Measurements from ENCODE around the gene TSSK6.

Gene TSSK6

DNA sequence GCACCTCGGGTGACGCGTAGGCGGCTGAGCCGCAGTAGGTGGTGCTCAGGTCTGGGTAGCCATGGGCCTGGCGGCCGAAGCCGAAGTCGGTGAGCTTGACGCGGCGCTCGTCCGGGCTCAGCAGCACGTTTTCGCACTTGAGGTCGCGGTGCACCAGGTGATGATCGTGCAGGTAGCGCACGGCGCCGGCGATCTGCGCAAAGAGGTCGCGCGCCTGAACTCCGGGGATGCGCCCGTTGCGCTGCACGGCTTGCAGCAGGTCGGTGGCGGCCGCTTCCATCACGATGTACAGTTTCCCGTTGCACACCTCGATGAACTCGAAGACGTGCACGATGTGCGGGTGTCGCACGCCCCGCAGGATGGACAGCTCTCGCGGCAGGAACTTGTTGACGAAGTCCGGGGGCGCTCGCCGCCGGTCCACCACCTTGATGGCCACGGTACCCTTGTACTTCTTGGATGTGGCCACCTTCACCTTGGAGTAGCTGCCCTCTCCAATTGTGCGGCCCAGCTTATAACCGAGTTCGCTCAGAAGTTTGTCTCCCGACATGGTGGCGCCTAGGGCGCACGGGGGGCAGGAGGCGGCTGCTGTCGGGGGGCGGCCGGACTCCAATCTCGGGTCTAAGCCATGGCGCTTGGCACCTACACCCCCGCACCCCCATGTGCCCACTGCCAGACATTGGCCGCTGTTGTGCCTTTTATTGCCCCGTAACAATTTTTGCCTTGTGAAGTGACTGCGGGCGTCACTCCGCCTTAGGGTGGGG is at the start of gene TSSK6:
TSS of gene TSSK6 (minus strand) at position 668 of the 761 bp plus-strand sequence. CDS start at position 547, 121 bp downstream.
- no peak for DNase-seq (ENCODE audit: low read depth)
- TF ChIP-seq CTCF (IDR thresholded peaks at IDR 0.05; ENCODE audit: low read length, missing control alignments), result no peak
- peak within 1 kb of the TSS; percentile 97 for H3K4me3 ChIP-seq (replicated peaks; ENCODE audit: low read depth, low read length)

DNA sequence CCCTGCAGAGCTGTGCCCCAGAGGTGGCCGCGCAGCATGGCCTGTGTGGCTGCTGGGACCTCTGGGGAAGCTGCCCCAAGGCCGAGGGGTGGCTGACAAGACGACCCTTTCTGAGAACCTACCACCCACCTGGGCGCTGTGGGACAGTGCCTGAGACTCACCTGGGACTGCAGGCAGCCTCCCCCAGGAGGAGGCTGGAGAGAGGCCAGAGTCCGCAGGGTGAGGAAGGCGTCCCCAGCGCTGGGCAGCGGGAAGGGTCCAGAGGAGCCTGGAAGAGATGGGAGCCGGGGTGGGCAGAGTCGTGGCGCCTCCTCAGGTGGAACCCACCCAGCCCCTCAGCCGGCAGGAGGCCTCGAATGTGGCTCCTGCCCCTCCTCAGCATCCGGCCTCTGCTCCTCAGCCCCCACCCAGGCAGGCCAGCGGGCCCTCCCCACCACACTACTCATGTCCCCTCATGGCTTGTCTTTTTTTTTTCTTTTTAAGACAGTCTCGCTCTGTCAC is 48.0 kb upstream of the TSSK6 start:
- no peak overlapping the region for H3K4me3 ChIP-seq (replicated peaks; ENCODE audit: low read depth, low read length)
- no peak for TF ChIP-seq CTCF (IDR thresholded peaks at IDR 0.05; ENCODE audit: low read length, missing control alignments)
- no peak for DNase-seq (ENCODE audit: low read depth)

GRCh38 chr19:19562665-19563347 is 47.5 kb upstream of the TSSK6 start:
- H3K4me3 ChIP-seq (replicated peaks; ENCODE audit: low read depth, low read length), result no peak overlapping the region
- no peak for DNase-seq (ENCODE audit: low read depth)
- no peak for TF ChIP-seq CTCF (IDR thresholded peaks at IDR 0.05; ENCODE audit: low read length, missing control alignments)

GRCh38 chr19:19561946-19562664 is 46.8 kb upstream of the TSSK6 start:
- DNase-seq (ENCODE audit: low read depth), result no peak
- no peak for TF ChIP-seq CTCF (IDR thresholded peaks at IDR 0.05; ENCODE audit: low read length, missing control alignments)
- H3K4me3 ChIP-seq (replicated peaks; ENCODE audit: low read depth, low read length), result no peak overlapping the region

DNA sequence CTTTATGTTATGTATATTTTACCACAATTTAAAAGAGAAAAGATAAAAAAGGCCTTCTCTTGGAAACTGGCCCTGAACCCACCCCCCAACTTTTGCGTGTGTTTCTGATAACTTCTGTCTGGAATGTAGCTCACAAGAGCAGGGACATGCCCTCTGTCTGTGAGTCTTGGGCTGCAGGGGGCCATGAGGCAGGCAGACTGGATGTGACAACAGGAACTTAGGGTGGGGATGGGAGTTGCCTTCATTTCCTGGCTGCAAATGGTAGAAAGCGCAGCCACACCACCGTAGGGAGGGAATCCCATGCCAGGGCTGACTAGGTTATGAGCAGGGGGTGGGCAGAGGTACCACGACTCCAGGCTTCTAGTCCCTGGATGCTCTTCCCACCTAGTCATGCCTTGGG is 44.6 kb upstream of the TSSK6 start:
- no peak for TF ChIP-seq CTCF (IDR thresholded peaks at IDR 0.05; ENCODE audit: low read length, missing control alignments)
- DNase-seq (ENCODE audit: low read depth), result no peak

GRCh38 chr19:19558636-19559035 is 43.3 kb upstream of the TSSK6 start:
- TF ChIP-seq CTCF (IDR thresholded peaks at IDR 0.05; ENCODE audit: low read length, missing control alignments), result no peak
- no peak overlapping the region for H3K4me3 ChIP-seq (replicated peaks; ENCODE audit: low read depth, low read length)
- no peak for DNase-seq (ENCODE audit: low read depth)

More for the DNA sequence above, 44.6 kb upstream of the TSSK6 start:
- no peak overlapping the region for H3K4me3 ChIP-seq (replicated peaks; ENCODE audit: low read depth, low read length)
